HEK293T (cell line): ENCODE results near the gene METTL3.

ENCODE experiments used
- CTCF ChIA-PET: fragments of 350-600 bp; formaldehyde crosslinking; extraction: SDS; loops from one replicate; lab custom pipeline; 2021; ENCODE audit warnings: antibody characterized with exemption, inconsistent platforms; lab: Yijun Ruan, JAX
- POLR2A ChIA-PET: fragments of 350-600 bp; formaldehyde crosslinking; extraction: SDS; loops from one replicate; lab custom pipeline; 2020; ENCODE audit warnings: antibody characterized with exemption, inconsistent platforms; lab: Yijun Ruan, JAX
- DNase-seq: peaks from one replicate; pipeline ENCODE4 v3.0.0; 2012; ENCODE audit warnings: mixed read lengths; ENCODE audit errors: extremely low spot score
- ARNT ChIP-seq: fragments of 450-650 bp; IDR thresholded peaks from 2 replicates; pipeline ENCODE4 v1.6.1; 2017; ENCODE audit warnings: mild to moderate bottlenecking
- BHLHE40 ChIP-seq: fragments of 450-650 bp; IDR thresholded peaks from 2 replicates; pipeline ENCODE4 v1.6.1; 2016; ENCODE audit warnings: mild to moderate bottlenecking, moderate library complexity, borderline replicate concordance
- CTBP1 ChIP-seq: fragments of 450-650 bp; IDR thresholded peaks from 2 replicates; pipeline ENCODE4 v1.6.1; 2016; ENCODE audit warnings: borderline replicate concordance
- ELF4 ChIP-seq: fragments of 450-650 bp; IDR thresholded peaks from 2 replicates; pipeline ENCODE4 v1.6.1; 2017; ENCODE audit warnings: antibody characterized with exemption
- FOXA1 ChIP-seq: fragments of 450-650 bp; IDR thresholded peaks from 2 replicates; pipeline ENCODE4 v1.6.1; 2016; ENCODE audit warnings: mild to moderate bottlenecking
- FOXK2 ChIP-seq: fragments of 450-650 bp; IDR thresholded peaks from 2 replicates; pipeline ENCODE4 v1.6.1; 2016; ENCODE audit warnings: mild to moderate bottlenecking
- FOXM1 ChIP-seq: fragments of 450-650 bp; IDR thresholded peaks from 2 replicates; pipeline ENCODE4 v1.6.1; 2017; ENCODE audit warnings: mild to moderate bottlenecking, borderline replicate concordance
- HDGF ChIP-seq: fragments of 450-650 bp; IDR thresholded peaks from 2 replicates; pipeline ENCODE4 v1.6.1; 2017; ENCODE audit warnings: antibody characterized with exemption, borderline replicate concordance
- L3MBTL2 ChIP-seq: fragments of 450-650 bp; conservative IDR thresholded peaks from 2 replicates; pipeline ENCODE4 v1.6.1; 2016; ENCODE audit warnings: mild to moderate bottlenecking
- LEF1 ChIP-seq: fragments of 450-650 bp; IDR thresholded peaks from 2 replicates; pipeline ENCODE4 v1.6.1; 2017; ENCODE audit warnings: mild to moderate bottlenecking, borderline replicate concordance
- NFRKB ChIP-seq: fragments of 450-650 bp; IDR thresholded peaks from 2 replicates; pipeline ENCODE4 v1.6.1; 2016; ENCODE audit warnings: mild to moderate bottlenecking, moderate library complexity
- PKNOX1 ChIP-seq: fragments of 450-650 bp; IDR thresholded peaks from 2 replicates; pipeline ENCODE4 v1.6.1; 2016
- SP1 ChIP-seq: fragments of 450-650 bp; IDR thresholded peaks from 2 replicates; pipeline ENCODE4 v1.6.1; 2017
- SUZ12 ChIP-seq: fragments of 450-650 bp; IDR thresholded peaks from 2 replicates; pipeline ENCODE4 v1.6.1; 2016; ENCODE audit warnings: mild to moderate bottlenecking
- TARDBP ChIP-seq: fragments of 450-650 bp; IDR thresholded peaks from 2 replicates; pipeline ENCODE4 v1.6.1; 2016
- ZNF384 ChIP-seq: fragments of 450-650 bp; IDR thresholded peaks from 2 replicates; pipeline ENCODE4 v1.6.1; 2016

Gene METTL3

GRCh38 chr14:21454843-21455544 lies 56.1 kb downstream of the METTL3 start:
- ChIA-PET CTCF (interaction anchor here (1.8 kb wide), 1 partner anchor 23 kb away, joined by 6 read pairs; the partner anchor contains the start of gene TOX4), POLR2A (interaction anchor here (0.9 to 3.3 kb wide), 7 partner anchors 8 to 72 kb away, joined by 3 to 57 read pairs (median 5); partner anchors contain the start of genes METTL3 and SALL2)
- TF ChIP-seq ARNT (no peak), SP1 (no peak), FOXK2 (no peak)
- no peak for DNase-seq

DNA sequence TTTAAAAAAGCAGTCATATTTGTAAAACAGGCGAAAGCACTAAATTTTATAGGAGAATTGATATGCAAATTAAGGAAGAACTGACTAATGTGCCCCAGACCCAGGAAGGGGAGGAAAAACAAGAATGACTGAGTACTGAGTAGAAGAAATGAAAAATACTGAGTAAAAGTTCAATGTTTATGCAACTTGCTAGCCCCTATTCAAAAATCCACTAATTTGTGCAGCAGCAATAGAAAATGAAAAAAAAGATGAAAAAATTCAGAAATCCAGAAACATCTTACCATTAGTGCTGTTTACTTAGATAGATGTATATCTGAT lies 61.3 kb downstream of the METTL3 start:
- no peak for TF ChIP-seq HDGF
- TF ChIP-seq FOXK2 = no peak
- no peak for TF ChIP-seq SP1
- TF ChIP-seq PKNOX1 = no peak
- no peak for TF ChIP-seq TARDBP
- TF ChIP-seq FOXA1 = no peak
- no peak for TF ChIP-seq SUZ12
- TF ChIP-seq LEF1 = no peak
- no peak for TF ChIP-seq L3MBTL2
- no peak for TF ChIP-seq ELF4
- TF ChIP-seq FOXM1 = no peak
- no peak for TF ChIP-seq NFRKB
- no peak for TF ChIP-seq BHLHE40
- no peak for TF ChIP-seq CTBP1
- TF ChIP-seq ARNT = no peak
- no peak for TF ChIP-seq ZNF384
- ChIA-PET CTCF (no interaction called here), POLR2A (interaction anchor here (1.9 to 2.6 kb wide), 2 partner anchors 13 to 61 kb away, joined by 4 to 9 read pairs; partner anchors contain the start of gene METTL3)
- DNase-seq = no peak
